GM12875 (cell line): Measurements from ENCODE around the gene GNB5.
"Not testable (repeated sequence)": the region's sequence is repeated elsewhere in the genome, so short reads cannot be mapped to it uniquely, and the experiment has no call there.

ENCODE experiments used
- H3K4me3 ChIP-seq: one replicate; pipeline ENCODE4 v1.5.1; 2011; ENCODE audit warnings: low read depth, low read length, control low read depth
- TF ChIP-seq, protein P1 (sequence below): IDR thresholded peaks from 2 replicates; pipeline ENCODE4 v1.5.1; 2011; ENCODE audit warnings: low read depth, mild to moderate bottlenecking, control low read depth, inconsistent platforms, low read length, moderate library complexity, borderline replicate concordance; ENCODE audit not compliant: insufficient read depth

The GNB5 gene

DNA sequence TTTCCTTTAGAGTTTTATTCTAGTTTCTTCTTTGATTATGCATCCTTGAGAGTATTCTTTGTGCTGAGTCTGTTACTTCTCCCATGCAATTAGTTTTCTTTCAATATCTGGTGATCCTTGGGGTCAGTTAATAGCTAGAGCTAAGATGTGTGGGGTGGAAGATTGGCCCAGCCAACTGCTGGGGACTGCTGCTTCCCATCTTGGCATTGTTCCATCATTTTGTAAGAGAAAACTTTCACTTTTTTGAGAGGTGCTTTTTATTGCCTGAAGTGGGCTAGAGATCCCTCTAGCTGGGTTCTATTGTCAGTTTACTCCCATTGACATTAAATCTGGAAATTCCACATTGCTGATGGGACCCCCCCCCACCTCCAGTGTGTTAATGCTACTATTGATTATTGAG is 94.0 kb downstream of the GNB5 start:
- TF ChIP-seq, protein P1, sequence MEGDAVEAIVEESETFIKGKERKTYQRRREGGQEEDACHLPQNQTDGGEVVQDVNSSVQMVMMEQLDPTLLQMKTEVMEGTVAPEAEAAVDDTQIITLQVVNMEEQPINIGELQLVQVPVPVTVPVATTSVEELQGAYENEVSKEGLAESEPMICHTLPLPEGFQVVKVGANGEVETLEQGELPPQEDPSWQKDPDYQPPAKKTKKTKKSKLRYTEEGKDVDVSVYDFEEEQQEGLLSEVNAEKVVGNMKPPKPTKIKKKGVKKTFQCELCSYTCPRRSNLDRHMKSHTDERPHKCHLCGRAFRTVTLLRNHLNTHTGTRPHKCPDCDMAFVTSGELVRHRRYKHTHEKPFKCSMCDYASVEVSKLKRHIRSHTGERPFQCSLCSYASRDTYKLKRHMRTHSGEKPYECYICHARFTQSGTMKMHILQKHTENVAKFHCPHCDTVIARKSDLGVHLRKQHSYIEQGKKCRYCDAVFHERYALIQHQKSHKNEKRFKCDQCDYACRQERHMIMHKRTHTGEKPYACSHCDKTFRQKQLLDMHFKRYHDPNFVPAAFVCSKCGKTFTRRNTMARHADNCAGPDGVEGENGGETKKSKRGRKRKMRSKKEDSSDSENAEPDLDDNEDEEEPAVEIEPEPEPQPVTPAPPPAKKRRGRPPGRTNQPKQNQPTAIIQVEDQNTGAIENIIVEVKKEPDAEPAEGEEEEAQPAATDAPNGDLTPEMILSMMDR, result no peak
- no peak overlapping the region for H3K4me3 ChIP-seq

DNA sequence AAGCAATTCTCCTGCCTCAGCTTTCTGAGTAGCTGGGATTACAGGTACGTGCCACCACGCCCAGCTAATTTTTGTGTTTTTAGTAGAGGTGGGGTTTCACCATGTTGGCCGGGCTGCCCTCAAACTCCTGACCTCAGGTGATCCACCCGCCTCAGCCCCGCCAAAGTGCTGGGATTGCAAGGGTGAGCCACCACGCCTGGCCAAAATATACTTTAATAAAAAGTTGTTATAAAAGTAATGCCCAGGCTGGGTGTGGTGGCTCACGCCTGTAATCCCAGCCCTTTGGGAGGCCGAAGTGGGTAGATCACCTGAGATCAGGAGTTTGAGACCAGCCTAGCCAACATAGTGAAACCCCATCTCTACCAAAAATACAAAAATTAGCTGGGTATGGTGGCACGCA is 94.7 kb downstream of the GNB5 start:
- H3K4me3 ChIP-seq, result not testable (repeated sequence)

DNA sequence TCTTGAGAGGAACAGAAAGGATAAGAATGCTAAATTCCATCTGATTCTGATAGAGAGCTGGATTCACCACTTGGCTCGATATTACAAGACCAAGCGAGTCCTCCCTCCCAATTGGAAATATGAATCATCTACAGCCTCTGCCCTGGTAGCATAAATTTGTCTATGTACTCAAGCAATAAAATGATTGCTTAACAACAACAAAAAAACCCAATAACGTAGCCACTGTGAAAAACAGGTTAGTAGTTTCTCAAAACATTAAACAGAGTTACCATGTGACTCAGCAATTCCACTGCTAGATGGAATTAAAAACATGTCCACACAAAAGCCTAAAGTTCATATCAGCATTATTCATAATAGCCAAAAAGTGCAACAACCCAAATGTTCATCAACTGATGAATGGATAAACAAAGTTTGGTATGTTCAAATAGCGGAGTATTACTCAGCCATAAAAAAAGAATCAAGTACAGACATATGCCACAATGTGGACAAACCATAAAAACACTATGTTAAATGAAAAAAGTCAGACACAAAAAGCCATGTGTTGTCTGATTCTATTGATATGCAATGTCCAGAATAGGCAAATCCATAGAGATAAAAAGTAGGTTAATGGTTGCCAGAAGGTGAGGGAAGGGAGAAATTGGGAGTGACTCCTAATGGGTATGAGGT is 95.5 kb downstream of the GNB5 start:
- no peak overlapping the region for H3K4me3 ChIP-seq
- TF ChIP-seq, protein P1, result no peak

DNA sequence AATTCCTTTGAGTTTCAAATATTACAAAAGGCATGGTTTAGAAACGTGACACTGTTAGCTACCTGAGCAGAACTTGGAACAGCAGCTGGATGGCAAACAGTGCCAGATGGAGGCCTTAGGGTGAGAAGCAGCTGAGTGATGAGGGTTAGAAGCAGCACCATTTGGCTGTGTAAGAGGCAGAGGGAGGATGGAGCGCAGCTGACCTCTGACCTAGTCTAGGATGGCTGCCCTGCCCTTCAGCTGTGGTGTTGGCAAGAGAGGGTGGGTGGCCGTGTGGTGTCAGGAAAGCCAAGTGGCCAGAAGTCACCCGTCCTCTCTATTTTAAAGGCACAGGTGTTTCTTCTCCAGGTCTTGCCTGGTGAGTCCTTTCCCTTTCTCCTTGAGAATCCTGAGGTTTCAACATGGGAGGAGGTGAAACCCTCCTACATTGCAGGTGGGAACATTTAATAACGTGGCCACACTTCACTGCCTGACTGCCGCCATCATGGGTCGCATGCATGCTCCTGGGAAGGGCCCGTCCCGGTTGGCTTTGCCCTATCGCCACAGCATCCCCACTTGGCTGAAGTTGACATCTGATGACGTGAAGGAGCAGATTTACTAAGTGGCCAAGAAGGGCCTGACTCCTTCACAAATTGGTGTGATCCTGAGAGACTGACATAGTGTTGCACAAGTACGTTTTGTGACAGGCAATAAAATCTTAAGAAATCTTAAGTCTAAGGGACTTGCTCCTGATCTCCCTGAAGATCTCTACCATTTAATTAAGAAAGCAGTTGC is 96.2 kb downstream of the GNB5 start:
- H3K4me3 ChIP-seq, result no peak overlapping the region
- TF ChIP-seq, protein P1, result no peak

DNA sequence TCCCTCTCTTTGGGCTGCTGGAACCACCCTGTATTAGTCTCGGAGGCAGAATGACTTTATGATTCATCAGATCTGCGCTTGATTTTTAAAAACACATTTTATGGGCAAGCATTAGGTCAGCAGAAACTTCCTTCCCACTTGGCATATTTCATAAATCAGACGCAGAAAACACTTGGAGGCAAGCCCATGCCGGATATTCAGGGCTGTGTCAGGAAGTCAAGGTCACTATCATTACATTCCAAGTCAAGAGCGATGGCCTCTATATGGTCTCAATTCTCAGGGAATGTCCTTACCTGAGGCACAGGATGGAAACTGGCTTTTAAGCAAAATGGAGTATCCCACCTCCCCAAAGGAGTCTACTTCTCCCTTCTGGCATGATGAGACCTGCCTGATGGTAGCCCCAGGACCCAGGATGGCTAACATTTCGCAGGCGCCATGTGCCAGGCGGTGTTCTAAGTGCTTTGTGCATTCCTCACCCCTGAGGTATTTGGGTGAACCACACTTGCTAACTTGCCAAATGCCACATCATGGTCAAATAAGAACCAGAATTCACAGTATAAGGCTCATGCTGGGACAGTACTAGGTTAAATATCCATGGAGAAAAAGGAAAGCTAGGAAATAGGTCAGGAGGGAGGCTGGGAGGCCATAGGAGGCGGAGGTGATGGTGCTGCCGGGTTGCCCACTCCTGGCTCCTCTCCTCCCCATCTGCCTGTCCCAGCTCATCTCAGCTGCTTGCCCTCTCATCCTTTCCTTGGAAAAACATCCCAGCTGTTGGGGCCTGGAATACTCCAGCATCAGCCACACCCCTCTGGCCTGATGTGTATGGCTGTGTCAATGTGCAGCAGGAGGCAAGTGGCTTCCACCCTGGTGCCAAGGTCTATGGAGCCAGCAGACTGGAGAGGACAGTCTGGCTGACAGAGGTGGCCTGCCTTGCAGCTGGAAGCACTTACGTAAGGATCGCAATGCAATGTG is 97.4 kb downstream of the GNB5 start:
- TF ChIP-seq, protein P1, result no peak
- H3K4me3 ChIP-seq, result no peak overlapping the region

DNA sequence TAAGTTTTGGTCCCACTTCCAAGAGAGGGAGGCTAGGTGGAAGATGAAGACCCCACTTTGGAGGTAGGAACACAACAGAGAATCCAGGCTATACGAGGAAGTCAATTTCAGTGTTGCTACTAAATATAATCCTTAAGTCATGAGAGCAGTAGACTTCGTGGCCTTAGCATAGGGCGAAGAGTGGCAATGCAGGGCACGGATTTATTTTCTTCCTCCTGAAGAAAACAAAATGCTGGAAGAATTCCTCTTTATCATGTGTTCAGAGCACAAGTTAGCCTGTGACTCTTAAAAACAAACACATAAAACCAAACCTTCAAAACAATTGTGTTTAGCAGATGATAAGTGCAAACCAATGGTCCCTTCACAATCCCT is 98.0 kb downstream of the GNB5 start:
- H3K4me3 ChIP-seq, result no peak overlapping the region
- TF ChIP-seq, protein P1, result no peak

DNA sequence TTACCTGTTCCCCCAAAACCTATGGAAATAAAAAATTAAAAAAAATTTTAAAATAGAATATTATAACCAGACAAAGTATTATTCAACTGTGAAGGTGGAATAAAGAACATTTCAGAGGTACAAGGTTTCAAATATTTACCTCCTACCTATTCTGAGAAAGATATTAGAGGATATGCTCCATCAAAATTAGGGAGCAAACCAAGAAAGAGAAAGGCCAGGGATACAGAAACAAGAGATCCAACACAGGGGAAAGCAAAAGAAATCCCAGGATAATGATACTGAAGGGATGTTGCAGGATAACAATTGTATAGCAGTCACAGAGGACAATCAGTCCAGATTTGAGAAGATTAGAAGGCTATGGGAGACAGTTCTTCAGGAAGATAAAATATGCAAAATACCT is 101.0 kb downstream of the GNB5 start:
- TF ChIP-seq, protein P1, result no peak
- no peak overlapping the region for H3K4me3 ChIP-seq
